IMR-90 (cell line): ENCODE data around the gene HDDC2. TPM values are rescaled to one million over a fixed set of nuclear protein-coding genes. Genes with fewer than 3 reads are reported as not detected.

Experiments used
- ATAC-seq: fragments of 200-7000 bp; cut with Tn5 transposase; 2 replicates; pipeline ENCODE4 v1.9.1; 2020; ENCODE audit warnings: low read depth, mild to moderate bottlenecking, moderate library complexity
- BruUV-seq: library from RNA; stranded (reverse); fragments of 400-500 nt; replicated peaks from 2 replicates; lab custom pipeline; 2021; lab: Mats Ljungman, UMichigan
- CTCF ChIA-PET: fragments of 300-600 bp; formaldehyde crosslinking; extraction: SDS; loops from one replicate; lab custom pipeline; 2021; ENCODE audit warnings: antibody characterized with exemption; lab: Yijun Ruan, JAX
- POLR2A ChIA-PET: fragments of 300-600 bp; sonication (Branson Sonifier 250); formaldehyde crosslinking; loops from one replicate; lab custom pipeline; 2022; ENCODE audit warnings: antibody characterized with exemption; ENCODE audit not compliant: unreplicated experiment; lab: Charles Lee
- DNase-seq: peaks from one replicate; pipeline ENCODE4 v3.0.0; 2013
- H2AFZ ChIP-seq: replicated peaks from 2 replicates; pipeline ENCODE3; 2013; ENCODE audit warnings: low read length, mild to moderate bottlenecking; ENCODE audit not compliant: poor library complexity
- H2AK5ac ChIP-seq: 2 replicates; pipeline ENCODE4 v1.6.1; 2013; ENCODE audit warnings: low read depth, low read length, inconsistent platforms
- H2AK9ac ChIP-seq: replicated peaks from 2 replicates; pipeline ENCODE3; 2013; ENCODE audit warnings: mild to moderate bottlenecking, low read depth, low read length, moderate library complexity; ENCODE audit not compliant: poor library complexity
- H2BK120ac ChIP-seq: 2 replicates; pipeline ENCODE4 v1.6.1; 2013; ENCODE audit warnings: low read depth, low read length, inconsistent platforms
- H2BK15ac ChIP-seq: 3 replicates; pipeline ENCODE4 v1.6.1; 2013; ENCODE audit warnings: low read depth, low read length, inconsistent platforms
- H2BK20ac ChIP-seq: 2 replicates; pipeline ENCODE4 v1.6.1; 2013; ENCODE audit warnings: low read depth, mild to moderate bottlenecking, inconsistent platforms, low read length, moderate library complexity
- H2BK5ac ChIP-seq: 2 replicates; pipeline ENCODE4 v1.6.1; 2013; ENCODE audit warnings: mild to moderate bottlenecking, low read depth, low read length, inconsistent platforms; ENCODE audit not compliant: poor library complexity, severe bottlenecking
- H3K14ac ChIP-seq: replicated peaks from 2 replicates; pipeline ENCODE4 v1.6.1; 2013; ENCODE audit warnings: low read depth, low read length, inconsistent platforms
- H3K18ac ChIP-seq: 2 replicates; pipeline ENCODE4 v1.6.1; 2013; ENCODE audit warnings: low read depth, low read length, control low read depth
- H3K23ac ChIP-seq: 2 replicates; pipeline ENCODE4 v1.6.1; 2013; ENCODE audit warnings: low read depth, low read length, inconsistent platforms
- H3K27ac ChIP-seq: 2 replicates; pipeline ENCODE4 v1.5.1; 2013; ENCODE audit warnings: mild to moderate bottlenecking, control low read depth, low read length; ENCODE audit not compliant: insufficient read depth
- H3K27me3 ChIP-seq: 2 replicates; pipeline ENCODE4 v1.6.1; 2013; ENCODE audit warnings: low read length; ENCODE audit not compliant: control insufficient read depth, insufficient read depth
- H3K36me3 ChIP-seq: 2 replicates; pipeline ENCODE4 v1.6.1; 2013; ENCODE audit warnings: low read length, mixed read lengths; ENCODE audit not compliant: control insufficient read depth, insufficient read depth
- H3K4ac ChIP-seq: 2 replicates; pipeline ENCODE4 v1.6.1; 2013; ENCODE audit warnings: low read depth, low read length, inconsistent platforms
- H3K4me1 ChIP-seq: 2 replicates; pipeline ENCODE4 v1.6.1; 2013; ENCODE audit warnings: low read length, mixed read lengths; ENCODE audit not compliant: control insufficient read depth, insufficient read depth
- H3K4me2 ChIP-seq: 2 replicates; pipeline ENCODE4 v1.6.1; 2013; ENCODE audit warnings: low read depth, mild to moderate bottlenecking, control low read depth, low read length, moderate library complexity
- H3K4me3 ChIP-seq: 2 replicates; pipeline ENCODE4 v1.5.1; 2013; ENCODE audit warnings: low read depth, mild to moderate bottlenecking, control low read depth, low read length, moderate library complexity; ENCODE audit not compliant: insufficient read depth
- H3K56ac ChIP-seq: 2 replicates; pipeline ENCODE4 v1.6.1; 2013; ENCODE audit warnings: low read length, inconsistent platforms; ENCODE audit not compliant: insufficient read depth; ENCODE audit errors: extremely low read depth
- H3K79me1 ChIP-seq, 2 experiments: 2 replicates each; pipeline ENCODE4 v1.6.1; 2013; ENCODE audit warnings: low read length in 2 of 2, inconsistent platforms in 1 of 2, low read depth in 1 of 2
- H3K9ac ChIP-seq: 2 replicates; pipeline ENCODE4 v1.6.1; 2013; ENCODE audit warnings: low read depth, low read length, control low read depth
- H3K9me1 ChIP-seq: 2 replicates; pipeline ENCODE4 v1.6.1; 2013; ENCODE audit warnings: low read length, inconsistent platforms; ENCODE audit not compliant: insufficient read depth
- H3K9me3 ChIP-seq: 2 replicates; pipeline ENCODE4 v1.6.1; 2013; ENCODE audit warnings: low read length; ENCODE audit not compliant: control insufficient read depth, insufficient read depth
- H4K20me1 ChIP-seq: 2 replicates; pipeline ENCODE4 v1.6.1; 2013; ENCODE audit warnings: low read length, inconsistent platforms; ENCODE audit not compliant: insufficient read depth
- H4K5ac ChIP-seq: 2 replicates; pipeline ENCODE4 v1.6.1; 2013; ENCODE audit warnings: mild to moderate bottlenecking, low read depth, low read length, control low read depth
- H4K8ac ChIP-seq, 2 experiments: 2 replicates each; pipeline ENCODE4 v1.6.1; 2013; ENCODE audit warnings: low read depth in 2 of 2, low read length in 2 of 2, control low read depth in 1 of 2, inconsistent platforms in 1 of 2
- H4K91ac ChIP-seq: 2 replicates; pipeline ENCODE4 v1.6.1; 2013; ENCODE audit warnings: low read depth, low read length, inconsistent platforms; ENCODE audit not compliant: insufficient read depth
- BHLHE40 ChIP-seq: fragments of 150-350 bp; IDR thresholded peaks from 2 replicates; pipeline ENCODE4 v1.6.1; 2016; ENCODE audit warnings: mild to moderate bottlenecking, low read depth, low read length
- CEBPB ChIP-seq: IDR thresholded peaks from 2 replicates; pipeline ENCODE4 v1.6.1; 2012; ENCODE audit warnings: low read depth, low read length, improper control_type of control experiment
- CHD1 ChIP-seq: IDR thresholded peaks from 2 replicates; pipeline ENCODE4 v1.6.1; 2012; ENCODE audit warnings: low read depth, low read length, improper control_type of control experiment
- FOS ChIP-seq: fragments of 150-350 bp; IDR thresholded peaks from 2 replicates; pipeline ENCODE4 v1.6.1; 2016; ENCODE audit warnings: low read depth, low read length
- MAFK ChIP-seq: IDR thresholded peaks from 2 replicates; pipeline ENCODE4 v1.6.1; 2012; ENCODE audit warnings: low read depth, low read length, improper control_type of control experiment
- MXI1 ChIP-seq: IDR thresholded peaks from 2 replicates; pipeline ENCODE4 v1.6.1; 2012; ENCODE audit warnings: low read depth, mild to moderate bottlenecking, low read length, moderate library complexity, borderline replicate concordance
- POLR2A ChIP-seq: IDR thresholded peaks from 2 replicates; pipeline ENCODE4 v1.6.1; 2012; ENCODE audit warnings: mild to moderate bottlenecking, low read depth, low read length
- RAD21 ChIP-seq: IDR thresholded peaks from 2 replicates; pipeline ENCODE4 v1.6.1; 2012; ENCODE audit warnings: low read length, improper control_type of control experiment
- WGBS, 2 experiments: methylation state at CpG; one replicate each; pipeline versions ENCODE4 v1.1.5 to v1.1.7; 2013; ENCODE audit warnings: missing lambda C conversion rate in 2 of 2; ENCODE audit not compliant: insufficient read length in 1 of 2; ENCODE audit errors: extremely low coverage in 2 of 2; 5-methylcytosine and 5-hydroxymethylcytosine counted together
- dilution Hi-C: fragments of 300-500 bp; cut with HindIII; formaldehyde crosslinking; loops from one replicate; pipeline ENCODE4 v1.14.3; 2018; ENCODE audit warnings: low sequenced_read_pairs; ENCODE audit not compliant: unreplicated experiment
- in situ Hi-C: fragments of 300-500 bp; cut with MboI; formaldehyde crosslinking; loops from 3 replicates; pipeline ENCODE4 v1.14.3; 2019; ENCODE audit warnings: low sequenced_read_pairs, inconsistent platforms, mixed read lengths
- intact Hi-C: fragments of 100-400 bp; cut with micrococcal nuclease; formaldehyde crosslinking; loops from 2 replicates; pipeline ENCODE4 v1.10.0; 2022
- polyA plus RNA-seq, 3 experiments: library from polyadenylated mRNA; depleted of rRNA; stranded (reverse); fragments of >200 nt; gene quantifications; 2 replicates each; pipeline ENCODE4 v1.2.3, GENCODE V29; 2012; ENCODE audit warnings: low replicate concordance in 1 of 3
- total RNA-seq: library from RNA; depleted of rRNA; stranded (reverse); fragments of >200 nt; gene quantifications from 2 replicates; pipeline ENCODE4 v1.2.3, GENCODE V29; 2012
- TF ChIP-seq, protein P1 (sequence below): conservative IDR thresholded peaks from 2 replicates; pipeline ENCODE4 v1.5.1; 2012; ENCODE audit warnings: mild to moderate bottlenecking, low read depth, low read length, improper control_type of control experiment

The HDDC2 gene
- total and polyA plus RNA-seq, 2 of the 4 experiments (the other 2 are of a cell fraction), result 40.9 to 68.6 TPM

DNA sequence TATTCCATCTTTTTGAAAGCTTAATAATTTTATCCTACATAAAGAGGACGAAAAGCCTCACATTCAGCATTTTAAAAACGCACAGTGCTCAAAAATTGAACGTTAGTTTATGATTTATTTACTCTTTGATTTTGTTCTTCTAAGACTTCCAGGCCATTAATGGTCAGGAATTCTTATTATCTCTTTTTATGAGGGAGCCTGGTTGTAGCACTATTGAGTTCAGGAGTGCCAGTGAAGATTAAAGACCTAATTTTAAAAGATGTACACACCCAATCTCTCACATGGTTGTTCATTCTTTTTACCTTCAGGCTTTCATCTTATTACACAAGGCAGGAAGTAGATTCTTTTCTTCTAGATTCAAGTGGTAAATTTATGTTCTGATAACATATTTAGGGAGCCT, 68.6 kb downstream of the HDDC2 start:
- Histone ChIP-seq H3K9me3 (no peaks in the 10 kb centered on the region), H3K14ac (no peak overlapping the region), H2AK5ac (no peak overlapping the region), H3K27me3 (no peaks in the 10 kb centered on the region), H2BK5ac (peak overlapping the region; percentile 80), H3K9me1 (no peaks in the 10 kb centered on the region; the same call in 1 of the 2 replicates), H4K5ac (peak overlapping the region; percentile 89; the same call in 1 of the 2 replicates), H2AFZ (no peak overlapping the region), H4K91ac (no peak overlapping the region), H3K4me2 (no peak overlapping the region; the same call in 1 of the 2 replicates), H3K56ac (no peak overlapping the region), H3K9ac (peak overlapping the region; percentile 11; the same call in 1 of the 2 replicates), H3K79me1 (no peaks in the 10 kb centered on the region), H2BK20ac (no peak overlapping the region), H2AK9ac (no peak overlapping the region), H3K4me1 (peaks cover 16% of the 10 kb centered on the region), H3K36me3 (no peaks in the 10 kb centered on the region), H4K20me1 (no peaks in the 10 kb centered on the region), H3K27ac (peak overlapping the region; percentile 22; the same call in 1 of the 2 replicates), H3K23ac (no peak overlapping the region), H3K4me3 (no peak overlapping the region), H2BK120ac (peak overlapping the region; percentile 12; the same call in 1 of the 2 replicates), H2BK15ac (no peak overlapping the region), H3K4ac (peak overlapping the region; percentile 30; the same call in 1 of the 2 replicates), H3K18ac (peak overlapping the region; percentile 86; the same call in 1 of the 2 replicates), H4K8ac (peak overlapping the region; percentile 31 to 61; a peak in 1 of 4 replicates)
- intact Hi-C loops (no loop called here), dilution Hi-C loops (no loop called here), in situ Hi-C loops (no loop called here)
- ChIA-PET CTCF (no interaction called here), POLR2A (no interaction called here)
- DNase-seq (no peak), ATAC-seq (no peak)
- TF ChIP-seq BHLHE40, result no peak
- TF ChIP-seq FOS, result no peak
- no peak for TF ChIP-seq CEBPB
- TF ChIP-seq, protein P1, sequence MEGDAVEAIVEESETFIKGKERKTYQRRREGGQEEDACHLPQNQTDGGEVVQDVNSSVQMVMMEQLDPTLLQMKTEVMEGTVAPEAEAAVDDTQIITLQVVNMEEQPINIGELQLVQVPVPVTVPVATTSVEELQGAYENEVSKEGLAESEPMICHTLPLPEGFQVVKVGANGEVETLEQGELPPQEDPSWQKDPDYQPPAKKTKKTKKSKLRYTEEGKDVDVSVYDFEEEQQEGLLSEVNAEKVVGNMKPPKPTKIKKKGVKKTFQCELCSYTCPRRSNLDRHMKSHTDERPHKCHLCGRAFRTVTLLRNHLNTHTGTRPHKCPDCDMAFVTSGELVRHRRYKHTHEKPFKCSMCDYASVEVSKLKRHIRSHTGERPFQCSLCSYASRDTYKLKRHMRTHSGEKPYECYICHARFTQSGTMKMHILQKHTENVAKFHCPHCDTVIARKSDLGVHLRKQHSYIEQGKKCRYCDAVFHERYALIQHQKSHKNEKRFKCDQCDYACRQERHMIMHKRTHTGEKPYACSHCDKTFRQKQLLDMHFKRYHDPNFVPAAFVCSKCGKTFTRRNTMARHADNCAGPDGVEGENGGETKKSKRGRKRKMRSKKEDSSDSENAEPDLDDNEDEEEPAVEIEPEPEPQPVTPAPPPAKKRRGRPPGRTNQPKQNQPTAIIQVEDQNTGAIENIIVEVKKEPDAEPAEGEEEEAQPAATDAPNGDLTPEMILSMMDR, result no peak
- TF ChIP-seq POLR2A, result no peak
- TF ChIP-seq MXI1, result no peak
- TF ChIP-seq MAFK, result no peak
- no peak for TF ChIP-seq CHD1
- no peak for TF ChIP-seq RAD21
- WGBS, 2 experiments, result no CpG with 5 or more reads among the region's 3 CpGs
- no TSS peak for BruUV-seq
